Activated CD4-positive, alpha-beta T cell treated with anti-CD3 and anti-CD28 coated beads, Interleukin-2, amount 50 U/mL, for 16 hours (primary cell): ENCODE results near the gene GRAPL.
A peak's percentile ranks its signal among the peaks of the same experiment; 100 is the strongest.
"Not testable (repeated sequence)": the region's sequence is repeated elsewhere in the genome, so short reads cannot be mapped to it uniquely, and the experiment has no call there.

Experiments used
- DNase-seq: peaks from one replicate; pipeline ENCODE4 v3.0.0-alpha.2; 2020

GRAPL gene

GRCh38 chr17:19137959-19138358 is 10.6 kb downstream of the GRAPL start:
- not testable (repeated sequence) for DNase-seq

GRCh38 chr17:19141366-19142155 is 14.2 kb downstream of the GRAPL start:
- not testable (repeated sequence) for DNase-seq

DNA sequence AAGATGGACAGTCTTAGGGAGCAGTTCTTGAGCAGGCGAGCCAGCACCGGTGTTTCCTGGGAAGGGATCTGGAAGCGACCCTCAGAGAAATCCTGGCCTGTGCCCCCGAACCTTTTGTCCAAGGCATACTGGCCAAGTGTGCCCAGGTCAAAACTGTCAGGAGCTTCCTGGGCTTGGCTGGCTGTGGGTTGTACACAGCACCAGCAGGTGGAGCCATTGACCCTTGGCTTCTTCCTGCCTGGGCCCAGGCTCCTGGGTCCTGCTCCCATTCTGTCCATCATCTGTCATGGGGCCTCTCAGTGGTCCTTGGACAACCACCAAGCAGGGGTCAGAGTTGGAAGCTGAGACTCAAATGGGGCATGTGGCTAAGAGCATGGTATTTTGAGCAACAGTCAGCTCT is 15.0 kb downstream of the GRAPL start:
- DNase-seq, result peak; percentile 25

DNA sequence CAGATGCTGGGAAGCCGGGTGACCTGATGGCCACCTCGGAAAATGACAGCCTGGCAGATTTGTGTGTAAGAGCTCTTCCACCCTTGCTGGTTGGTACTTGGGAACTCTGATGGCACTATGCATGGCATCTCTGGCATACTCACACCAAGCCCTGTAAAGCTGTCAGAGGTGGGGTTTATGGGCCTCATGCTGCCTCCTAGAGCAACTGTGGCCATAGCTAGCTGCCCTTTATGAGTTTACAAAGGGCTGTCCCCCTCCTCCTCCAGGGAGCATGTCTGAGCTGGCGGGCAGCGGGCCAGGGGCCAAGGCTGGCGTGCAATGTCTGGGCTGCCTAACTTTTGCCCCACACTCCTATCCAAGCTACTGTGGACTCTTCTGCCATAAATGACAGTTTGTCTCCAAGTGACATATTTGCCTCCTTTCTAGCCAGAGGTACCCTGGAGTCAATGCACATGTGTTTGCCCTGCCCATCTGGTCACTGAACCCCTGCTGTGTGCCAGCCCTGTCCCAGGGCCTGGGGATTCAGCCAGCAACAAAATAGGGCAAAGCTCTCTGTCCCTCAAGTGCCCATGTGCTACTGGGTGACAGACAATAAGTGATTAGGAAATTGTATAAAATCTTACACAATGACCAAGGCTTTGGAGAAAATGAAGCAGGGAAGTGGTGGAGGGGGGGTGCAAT is 15.8 kb downstream of the GRAPL start:
- not testable (repeated sequence) for DNase-seq

DNA sequence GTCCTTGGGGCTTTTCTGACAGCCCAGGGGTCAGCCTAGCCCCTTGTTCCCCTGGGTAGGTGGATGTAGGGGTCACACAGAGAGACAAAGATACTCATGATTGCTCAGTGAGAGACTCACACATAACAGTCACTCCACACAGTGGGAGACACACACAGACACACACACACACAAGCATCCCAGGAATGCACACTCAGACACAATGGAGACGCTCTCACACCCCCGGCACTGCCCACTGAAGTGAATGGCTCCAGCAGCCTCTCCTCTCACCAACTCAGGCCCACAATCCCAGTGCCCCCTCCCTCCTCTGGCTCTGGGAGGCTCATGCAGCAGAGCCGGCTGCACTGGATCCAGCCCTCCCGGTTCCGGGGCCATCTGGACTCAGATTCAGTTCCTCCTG is 17.0 kb downstream of the GRAPL start:
- not testable (repeated sequence) for DNase-seq

DNA sequence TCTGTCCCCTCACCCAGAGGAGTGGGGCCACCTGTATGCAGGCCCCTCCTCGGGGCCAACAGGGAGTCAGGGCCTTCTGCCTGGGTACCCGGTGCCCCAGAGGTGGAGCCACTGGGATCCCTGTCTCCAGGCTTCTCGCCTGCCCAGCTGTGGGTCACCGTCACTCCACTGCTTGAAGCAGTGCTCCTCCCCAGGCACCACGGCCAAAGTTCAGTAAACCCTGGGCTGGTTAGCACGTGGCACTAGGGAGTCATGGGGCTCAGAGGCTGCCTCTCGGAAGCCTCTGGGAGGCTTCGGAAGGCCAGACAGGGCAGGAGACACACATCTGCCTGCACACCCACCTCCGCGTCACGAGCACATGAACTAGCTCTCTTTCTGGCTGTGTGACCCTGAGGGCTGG is 18.1 kb downstream of the GRAPL start:
- DNase-seq, result not testable (repeated sequence)

GRCh38 chr17:19150678-19151615 is 23.6 kb downstream of the GRAPL start:
- not testable (repeated sequence) for DNase-seq

GRCh38 chr17:19157628-19158027 is 30.2 kb downstream of the GRAPL start:
- DNase-seq, result not testable (repeated sequence)

GRCh38 chr17:19158478-19158877 is 31.1 kb downstream of the GRAPL start:
- not testable (repeated sequence) for DNase-seq

- DNase-seq, result not testable (repeated sequence)
Measured at GRCh38 chr17:19158938-19159337, 31.5 kb downstream of the GRAPL start.

DNA sequence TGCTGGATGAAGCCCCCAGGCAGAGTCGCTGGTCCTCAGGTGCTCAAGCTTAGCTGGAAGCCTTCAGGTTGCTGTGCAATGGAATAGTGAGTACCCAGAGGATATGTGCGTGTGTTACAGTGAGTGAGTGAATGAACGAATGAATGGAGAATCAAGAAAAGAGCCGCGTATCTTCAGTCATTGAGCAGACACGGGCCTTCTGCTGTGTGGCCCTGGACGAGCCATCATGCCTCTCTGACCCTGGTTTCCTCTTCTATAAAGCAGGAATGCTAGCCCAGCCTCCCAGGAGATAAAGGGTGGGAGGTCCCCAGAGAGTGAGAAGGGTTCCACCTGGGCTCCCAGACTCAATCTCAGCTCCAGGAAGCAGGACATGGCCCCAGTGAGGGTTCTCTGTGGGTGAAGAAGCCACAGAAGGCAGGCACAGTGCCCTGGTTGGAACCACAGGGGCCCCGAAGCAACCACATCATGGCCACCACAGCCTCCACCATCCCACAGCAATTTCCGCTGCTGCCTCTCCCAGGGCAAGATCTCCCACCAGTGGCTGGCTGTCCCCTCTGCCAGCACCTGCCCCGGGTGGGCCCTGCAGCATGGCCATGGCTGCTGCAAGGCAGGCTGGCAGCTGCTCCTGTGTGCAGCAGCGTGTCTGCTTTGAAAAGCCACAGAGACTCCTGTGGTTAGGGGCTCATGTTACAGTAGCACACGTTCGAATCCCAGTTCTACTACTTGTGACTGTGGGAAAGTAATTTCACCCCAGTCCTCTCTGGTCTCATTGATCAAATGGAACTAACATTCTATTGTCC is 34.1 kb downstream of the GRAPL start:
- DNase-seq, result not testable (repeated sequence)

DNA sequence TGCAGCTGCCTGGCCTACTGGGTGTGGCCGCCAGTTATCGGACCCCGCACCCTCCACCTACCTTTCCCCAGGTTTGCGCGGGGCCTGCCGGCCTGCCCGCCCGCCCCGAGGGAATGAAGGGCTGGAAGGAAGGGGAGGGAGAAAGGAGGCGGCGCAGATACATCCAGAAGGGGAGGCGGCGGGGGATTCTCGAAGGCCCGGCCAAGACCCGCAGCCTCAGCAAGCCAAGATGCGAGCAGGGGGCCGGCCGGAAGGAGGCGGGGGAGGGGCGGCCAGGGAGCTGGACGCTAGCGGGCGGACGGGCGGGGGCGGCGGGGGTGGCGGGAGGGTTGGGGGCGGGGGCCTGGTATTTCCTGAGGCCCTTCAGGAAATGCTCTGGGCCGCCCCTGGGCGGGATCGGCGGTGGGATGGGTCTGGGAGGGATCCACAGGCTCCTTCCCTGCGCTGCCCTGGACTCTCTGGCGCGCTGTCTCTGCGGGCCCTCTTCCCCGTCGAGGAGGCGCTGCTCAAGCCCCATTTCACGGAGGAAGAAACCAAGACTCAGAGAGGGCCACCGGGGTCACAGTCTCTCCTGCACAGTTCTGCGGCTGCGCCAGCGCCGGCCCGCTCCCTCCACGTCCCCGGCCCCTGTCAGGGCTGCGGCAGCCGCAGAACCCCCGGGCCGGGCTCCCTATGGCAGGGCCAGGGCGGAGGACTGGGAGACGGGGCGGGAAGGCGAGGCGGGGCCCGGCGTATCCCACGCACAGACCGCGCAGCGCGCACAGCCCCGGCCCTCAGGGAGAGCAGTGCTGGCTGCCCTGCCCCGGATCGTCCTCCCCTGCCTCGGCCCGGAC is 35.2 kb downstream of the GRAPL start:
- not testable (repeated sequence) for DNase-seq

GRCh38 chr17:19174422-19174821 is 47.0 kb downstream of the GRAPL start:
- DNase-seq, result not testable (repeated sequence)

DNA sequence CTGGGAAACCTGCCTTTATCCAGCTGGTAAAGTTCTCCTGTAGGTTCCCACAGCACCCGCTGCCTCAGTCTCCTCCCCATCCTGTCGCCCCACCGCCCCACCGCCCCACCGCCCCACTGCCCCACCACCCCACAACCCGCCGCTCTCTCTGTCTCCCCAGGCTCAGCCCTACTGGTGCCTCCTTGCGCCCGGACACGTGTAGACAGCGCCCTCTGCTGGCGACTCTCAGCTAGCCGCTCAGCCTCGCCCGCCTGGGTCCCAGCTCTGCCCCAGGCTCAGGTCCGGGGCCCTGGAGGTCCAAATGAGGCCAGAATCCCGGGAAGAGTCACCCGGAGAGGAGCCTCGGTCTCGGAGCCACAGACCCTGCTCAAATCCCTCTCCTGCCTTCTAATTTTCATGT is 48.0 kb downstream of the GRAPL start:
- DNase-seq, result not testable (repeated sequence)

GRCh38 chr17:19181040-19181875 is 53.9 kb downstream of the GRAPL start:
- not testable (repeated sequence) for DNase-seq

DNA sequence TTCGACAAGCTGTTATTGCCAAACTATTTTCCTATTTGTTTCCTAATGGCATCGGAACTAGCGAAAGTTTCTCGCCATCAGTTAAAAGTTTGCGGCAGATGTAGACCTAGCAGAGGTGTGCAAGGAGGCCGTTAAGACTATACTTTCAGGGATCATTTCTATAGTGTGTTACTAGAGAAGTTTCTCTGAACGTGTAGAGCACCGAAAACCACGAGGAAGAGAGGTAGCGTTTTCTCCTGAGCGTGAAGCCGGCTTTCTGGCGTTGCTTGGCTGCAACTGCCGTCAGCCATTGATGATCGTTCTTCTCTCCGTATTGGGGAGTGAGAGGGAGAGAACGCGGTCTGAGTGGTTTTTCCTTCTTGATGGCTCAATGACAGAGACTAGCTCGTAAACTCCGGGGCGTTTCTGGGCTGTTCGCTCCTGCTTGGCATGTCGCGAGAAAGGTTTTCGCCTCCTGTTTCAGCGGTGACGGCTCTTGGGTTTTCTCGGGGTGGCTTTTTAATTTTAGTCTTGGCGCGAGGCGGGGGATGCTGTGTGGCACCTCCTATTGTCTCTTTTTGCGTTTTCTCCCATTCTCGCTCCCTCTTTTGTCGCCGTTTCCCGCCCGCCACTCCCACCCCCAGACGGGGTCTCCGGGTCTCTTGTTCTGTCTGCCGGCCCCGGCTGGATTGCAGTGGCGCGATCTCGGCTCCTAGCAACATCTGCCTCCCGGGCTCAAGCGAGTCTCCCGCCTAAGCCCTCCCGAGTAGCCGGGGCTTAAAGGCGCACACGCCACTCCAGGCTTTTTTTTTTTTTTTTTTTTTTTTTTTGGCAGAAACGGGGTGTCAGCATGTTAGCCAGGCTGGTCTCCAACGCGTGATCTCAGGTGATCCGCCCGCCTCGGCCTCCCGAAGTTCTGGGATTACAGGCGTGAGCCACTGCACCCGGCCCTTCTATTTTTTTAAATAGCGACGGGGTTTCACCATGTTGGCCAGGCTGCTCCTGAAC is 60.8 kb downstream of the GRAPL start:
- not testable (repeated sequence) for DNase-seq

DNA sequence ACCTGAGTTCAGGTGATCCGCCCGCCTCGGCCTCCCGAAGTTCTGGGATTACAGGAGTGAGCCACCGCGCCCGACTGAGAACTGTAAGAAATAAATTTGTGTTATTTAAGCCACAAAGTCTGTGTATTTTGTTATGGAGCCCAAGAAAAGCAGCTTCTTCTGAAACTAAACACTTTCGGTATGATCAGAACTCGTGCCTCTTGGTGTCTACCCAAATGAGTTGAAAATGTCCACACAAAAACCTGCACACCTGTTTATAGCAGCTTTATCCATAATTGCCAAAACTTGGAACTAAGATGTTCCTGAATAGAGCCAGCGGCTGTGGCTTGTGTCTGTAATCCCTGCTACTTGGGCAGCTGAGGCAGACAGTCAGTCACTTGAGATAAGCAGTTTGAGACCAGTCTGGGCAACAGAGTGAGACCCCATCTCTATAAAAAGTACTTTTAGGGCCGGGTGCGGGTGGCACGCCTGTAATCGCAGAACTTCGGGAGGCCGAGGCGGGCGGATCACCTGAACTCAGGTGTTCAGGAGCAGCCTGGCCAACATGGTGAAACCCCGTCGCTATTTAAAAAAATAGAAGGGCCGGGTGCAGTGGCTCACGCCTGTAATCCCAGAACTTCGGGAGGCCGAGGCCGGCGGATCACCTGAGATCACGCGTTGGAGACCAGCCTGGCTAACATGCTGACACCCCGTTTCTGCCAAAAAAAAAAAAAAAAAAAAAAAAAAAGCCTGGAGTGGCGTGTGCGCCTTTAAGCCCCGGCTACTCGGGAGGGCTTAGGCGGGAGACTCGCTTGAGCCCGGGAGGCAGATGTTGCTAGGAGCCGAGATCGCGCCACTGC is 61.7 kb downstream of the GRAPL start:
- not testable (repeated sequence) for DNase-seq
